Ishikawa (cell line): ENCODE data around the gene FBXO28.

Experiments
- CEBPB ChIP-seq: IDR thresholded peaks from 2 replicates; pipeline ENCODE4 v1.6.1; 2012
- CREB1 ChIP-seq: IDR thresholded peaks from 2 replicates; pipeline ENCODE4 v1.6.1; 2012; ENCODE audit warnings: low read depth
- EGR1 ChIP-seq: IDR thresholded peaks from 2 replicates; pipeline ENCODE4 v1.6.1; 2012
- EP300 ChIP-seq: IDR thresholded peaks from 2 replicates; pipeline ENCODE4 v1.6.1; 2012; ENCODE audit warnings: borderline replicate concordance
- FOXM1 ChIP-seq: IDR thresholded peaks from 2 replicates; pipeline ENCODE4 v1.6.1; 2012; ENCODE audit warnings: low read depth, borderline replicate concordance
- NFIC ChIP-seq: IDR thresholded peaks from 2 replicates; pipeline ENCODE4 v1.6.1; 2012
- RAD21 ChIP-seq: IDR thresholded peaks from 2 replicates; pipeline ENCODE4 v1.6.1; 2012; ENCODE audit warnings: low read depth
- TAF1 ChIP-seq: IDR thresholded peaks from 2 replicates; pipeline ENCODE4 v1.6.1; 2012; ENCODE audit warnings: low read depth, mild to moderate bottlenecking
- TCF12 ChIP-seq: IDR thresholded peaks from 2 replicates; pipeline ENCODE4 v1.6.1; 2012; ENCODE audit warnings: low read depth
- TEAD4 ChIP-seq: IDR thresholded peaks from 2 replicates; pipeline ENCODE4 v1.6.1; 2012
- YY1 ChIP-seq: IDR thresholded peaks from 2 replicates; pipeline ENCODE4 v1.6.1; 2012; ENCODE audit warnings: low read depth
- ZBTB7A ChIP-seq: IDR thresholded peaks from 2 replicates; pipeline ENCODE4 v1.6.1; 2012; ENCODE audit warnings: low read depth
- TF ChIP-seq, protein P1 (sequence below): IDR thresholded peaks from 2 replicates; pipeline ENCODE4 v1.6.1; 2012; ENCODE audit warnings: low read depth, mild to moderate bottlenecking
- TF ChIP-seq, protein P2 (sequence below): IDR thresholded peaks from 2 replicates; pipeline ENCODE4 v1.6.1; 2012
- TF ChIP-seq, protein P3 (sequence below): IDR thresholded peaks from 2 replicates; pipeline ENCODE4 v1.6.1; 2012

The FBXO28 gene

DNA sequence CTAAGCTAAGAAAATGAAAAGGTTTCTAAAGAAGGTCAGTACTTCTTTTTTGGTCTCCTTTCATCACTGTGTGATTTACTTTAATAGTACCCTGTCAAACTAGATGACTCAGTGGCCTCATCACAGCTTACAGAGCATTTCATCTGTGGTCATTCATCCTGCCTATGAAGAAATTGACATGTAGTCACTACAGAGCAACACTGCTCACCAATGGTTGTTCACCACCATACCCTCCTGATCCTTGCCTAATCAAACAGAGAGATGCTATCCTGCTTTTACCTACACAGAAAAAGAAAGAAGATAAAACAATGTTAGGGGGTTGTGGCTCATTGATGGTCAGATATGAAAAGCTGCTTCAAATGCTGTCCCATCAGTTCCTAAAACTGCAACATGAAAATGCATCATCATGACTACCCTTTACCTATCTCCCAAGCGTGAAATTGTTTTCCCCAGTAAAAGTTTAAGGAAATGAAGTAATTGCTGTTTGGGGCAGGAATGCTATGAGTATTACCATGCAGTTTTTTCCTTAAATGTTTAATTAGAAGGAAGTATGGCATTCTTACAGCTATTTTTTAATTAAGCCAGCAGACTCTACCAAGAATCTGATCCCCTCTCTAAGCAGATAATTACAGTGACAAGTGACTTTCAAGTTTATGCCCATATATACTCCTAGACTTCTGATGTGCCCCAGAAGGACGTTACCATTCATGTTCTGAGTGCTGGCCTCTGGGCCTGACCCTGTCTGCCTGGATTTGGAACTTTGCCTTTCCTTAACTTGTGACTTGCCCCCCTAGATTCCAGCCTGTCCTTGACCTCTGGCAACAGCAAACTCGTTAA is 46.1 kb upstream of the FBXO28 start:
- TF ChIP-seq RAD21 (no peak), FOXM1 (no peak), CREB1 (no peak), CEBPB (no peak), EGR1 (no peak), YY1 (no peak), EP300 (no peak), ZBTB7A (no peak), TCF12 (no peak)
- TF ChIP-seq, protein P1, sequence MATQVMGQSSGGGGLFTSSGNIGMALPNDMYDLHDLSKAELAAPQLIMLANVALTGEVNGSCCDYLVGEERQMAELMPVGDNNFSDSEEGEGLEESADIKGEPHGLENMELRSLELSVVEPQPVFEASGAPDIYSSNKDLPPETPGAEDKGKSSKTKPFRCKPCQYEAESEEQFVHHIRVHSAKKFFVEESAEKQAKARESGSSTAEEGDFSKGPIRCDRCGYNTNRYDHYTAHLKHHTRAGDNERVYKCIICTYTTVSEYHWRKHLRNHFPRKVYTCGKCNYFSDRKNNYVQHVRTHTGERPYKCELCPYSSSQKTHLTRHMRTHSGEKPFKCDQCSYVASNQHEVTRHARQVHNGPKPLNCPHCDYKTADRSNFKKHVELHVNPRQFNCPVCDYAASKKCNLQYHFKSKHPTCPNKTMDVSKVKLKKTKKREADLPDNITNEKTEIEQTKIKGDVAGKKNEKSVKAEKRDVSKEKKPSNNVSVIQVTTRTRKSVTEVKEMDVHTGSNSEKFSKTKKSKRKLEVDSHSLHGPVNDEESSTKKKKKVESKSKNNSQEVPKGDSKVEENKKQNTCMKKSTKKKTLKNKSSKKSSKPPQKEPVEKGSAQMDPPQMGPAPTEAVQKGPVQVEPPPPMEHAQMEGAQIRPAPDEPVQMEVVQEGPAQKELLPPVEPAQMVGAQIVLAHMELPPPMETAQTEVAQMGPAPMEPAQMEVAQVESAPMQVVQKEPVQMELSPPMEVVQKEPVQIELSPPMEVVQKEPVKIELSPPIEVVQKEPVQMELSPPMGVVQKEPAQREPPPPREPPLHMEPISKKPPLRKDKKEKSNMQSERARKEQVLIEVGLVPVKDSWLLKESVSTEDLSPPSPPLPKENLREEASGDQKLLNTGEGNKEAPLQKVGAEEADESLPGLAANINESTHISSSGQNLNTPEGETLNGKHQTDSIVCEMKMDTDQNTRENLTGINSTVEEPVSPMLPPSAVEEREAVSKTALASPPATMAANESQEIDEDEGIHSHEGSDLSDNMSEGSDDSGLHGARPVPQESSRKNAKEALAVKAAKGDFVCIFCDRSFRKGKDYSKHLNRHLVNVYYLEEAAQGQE: no peak
- TF ChIP-seq, protein P2, sequence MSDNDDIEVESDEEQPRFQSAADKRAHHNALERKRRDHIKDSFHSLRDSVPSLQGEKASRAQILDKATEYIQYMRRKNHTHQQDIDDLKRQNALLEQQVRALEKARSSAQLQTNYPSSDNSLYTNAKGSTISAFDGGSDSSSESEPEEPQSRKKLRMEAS: no peak

DNA sequence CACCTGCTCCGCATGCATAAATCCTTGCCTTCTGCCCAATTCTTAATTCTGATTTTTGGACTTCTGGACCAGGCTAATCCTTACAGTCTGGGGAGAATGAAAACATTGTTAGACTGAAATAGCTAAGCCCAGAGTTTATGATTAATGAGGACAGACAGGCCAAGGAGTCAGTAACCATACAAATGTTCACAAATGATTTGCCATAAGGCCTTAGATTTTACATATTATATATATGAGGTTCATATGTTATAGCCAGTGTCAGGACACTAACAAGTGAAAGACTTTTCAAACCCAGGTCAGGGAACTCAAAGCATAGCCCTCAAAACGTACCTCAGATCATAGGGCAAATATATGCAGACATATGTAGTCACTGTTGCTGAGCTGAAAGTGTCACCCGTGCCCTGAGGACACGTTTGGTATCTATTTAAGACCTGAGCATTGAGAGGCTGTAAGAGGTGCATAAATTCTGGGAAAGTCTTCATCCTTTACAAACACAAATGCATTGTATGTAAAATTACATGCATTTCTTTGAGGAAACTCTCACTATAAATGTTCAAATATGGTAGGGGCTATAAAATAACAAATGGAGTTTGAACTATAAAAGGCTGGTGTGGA is 45.3 kb upstream of the FBXO28 start:
- TF ChIP-seq ZBTB7A (no peak), NFIC (no peak), YY1 (no peak), FOXM1 (no peak), TEAD4 (no peak), CREB1 (no peak), TCF12 (no peak), TAF1 (no peak), CEBPB (no peak), EGR1 (no peak), EP300 (no peak), RAD21 (no peak)
- TF ChIP-seq, protein P3, sequence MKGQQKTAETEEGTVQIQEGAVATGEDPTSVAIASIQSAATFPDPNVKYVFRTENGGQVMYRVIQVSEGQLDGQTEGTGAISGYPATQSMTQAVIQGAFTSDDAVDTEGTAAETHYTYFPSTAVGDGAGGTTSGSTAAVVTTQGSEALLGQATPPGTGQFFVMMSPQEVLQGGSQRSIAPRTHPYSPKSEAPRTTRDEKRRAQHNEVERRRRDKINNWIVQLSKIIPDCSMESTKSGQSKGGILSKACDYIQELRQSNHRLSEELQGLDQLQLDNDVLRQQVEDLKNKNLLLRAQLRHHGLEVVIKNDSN: no peak
- TF ChIP-seq, protein P2: no peak
- TF ChIP-seq, protein P1: no peak

DNA sequence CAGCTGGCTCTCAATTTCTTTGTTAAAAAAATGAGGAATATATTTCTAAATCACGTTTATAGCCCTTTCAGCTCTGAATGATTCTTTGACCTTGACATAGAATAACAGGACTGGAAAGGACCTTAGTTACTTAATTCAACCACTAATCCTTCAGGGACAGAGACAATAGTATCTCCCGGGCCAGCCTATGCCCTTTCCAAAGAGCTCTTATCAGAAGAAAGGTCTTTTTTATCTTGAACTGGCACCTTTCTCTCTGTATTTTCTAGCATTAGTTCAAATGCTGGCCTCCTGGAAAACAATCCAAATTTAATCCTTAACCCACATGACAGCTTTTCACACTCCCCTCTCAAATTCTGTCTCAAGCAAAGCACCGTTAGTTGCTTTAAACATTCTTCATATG is 44.8 kb upstream of the FBXO28 start:
- no peak for TF ChIP-seq TAF1
- TF ChIP-seq CREB1: no peak
- TF ChIP-seq FOXM1: no peak
- no peak for TF ChIP-seq EGR1
- TF ChIP-seq TCF12: no peak
- TF ChIP-seq RAD21: no peak
- TF ChIP-seq, protein P2: no peak
- TF ChIP-seq CEBPB: no peak
- TF ChIP-seq NFIC: no peak
- no peak for TF ChIP-seq YY1

DNA sequence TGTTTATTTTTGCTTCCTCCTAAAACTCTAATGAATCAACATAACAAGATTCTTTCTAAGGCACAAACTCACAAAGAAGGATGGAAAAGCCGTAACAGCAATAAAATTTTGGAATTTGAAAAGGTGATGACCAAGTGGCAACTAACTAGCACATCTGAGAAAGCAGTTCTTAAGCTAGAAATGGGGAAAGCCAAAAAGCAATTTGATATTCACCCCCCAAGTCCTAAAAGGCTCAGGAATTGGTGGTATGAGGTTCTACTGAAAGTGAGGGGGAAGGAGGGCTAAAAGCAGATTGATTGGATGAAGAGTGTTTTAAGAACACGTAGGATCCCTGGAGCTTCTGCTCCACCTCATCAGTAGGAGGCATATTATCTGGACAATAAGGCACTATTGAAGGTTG is 43.4 kb upstream of the FBXO28 start:
- TF ChIP-seq FOXM1 (no peak), TCF12 (no peak), RAD21 (no peak), ZBTB7A (no peak), CEBPB (no peak), NFIC (no peak), EGR1 (no peak), TEAD4 (no peak), CREB1 (no peak), EP300 (no peak), TAF1 (no peak), YY1 (no peak)
- TF ChIP-seq, protein P1: no peak
- TF ChIP-seq, protein P3: no peak
- TF ChIP-seq, protein P2: no peak
